ENCODE results near the gene MLLT3.
"Not testable (repeated sequence)": the region's sequence is repeated elsewhere in the genome, so short reads cannot be mapped to it uniquely, and the experiment has no call there.

Gene MLLT3

DNA sequence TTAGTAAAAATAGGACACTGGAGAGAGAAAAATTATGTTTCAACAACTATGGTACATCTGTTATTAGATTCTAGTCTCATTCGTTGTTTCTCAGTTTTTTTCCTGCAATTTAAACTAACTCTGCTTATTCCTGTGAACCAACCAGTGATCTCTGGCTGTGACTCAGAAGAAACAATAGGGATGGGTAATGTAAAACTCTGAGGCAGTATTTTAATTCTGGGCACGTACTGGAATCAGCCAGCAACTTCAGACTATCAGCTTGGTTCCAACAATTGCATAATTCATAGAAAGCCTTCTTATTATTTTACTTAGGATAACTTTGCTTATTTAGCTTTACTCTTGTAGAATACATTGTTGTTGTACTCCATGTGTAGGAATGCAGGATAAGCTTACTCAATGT lies 28.8 kb downstream of the MLLT3 start:
- no peak for DNase-seq

DNA sequence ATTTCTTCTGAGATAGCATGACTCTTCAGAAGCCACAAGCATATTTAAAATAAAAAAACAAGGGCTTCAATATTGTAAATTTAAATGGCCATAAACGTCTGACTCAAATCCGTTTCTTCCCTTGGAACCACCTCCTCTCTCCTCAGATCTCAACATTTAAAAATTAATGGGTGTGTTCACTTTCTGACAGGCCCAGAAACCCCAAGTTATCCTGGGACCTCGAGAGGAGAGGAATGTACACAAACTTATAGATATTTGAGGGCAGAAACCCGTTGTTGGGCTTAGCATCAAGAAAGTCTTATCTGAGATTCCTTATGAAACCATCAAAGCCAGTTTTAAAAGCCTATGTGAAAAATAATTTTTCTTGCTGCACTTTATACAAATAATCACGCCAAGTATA lies 29.2 kb downstream of the MLLT3 start:
- DNase-seq = no peak

DNA sequence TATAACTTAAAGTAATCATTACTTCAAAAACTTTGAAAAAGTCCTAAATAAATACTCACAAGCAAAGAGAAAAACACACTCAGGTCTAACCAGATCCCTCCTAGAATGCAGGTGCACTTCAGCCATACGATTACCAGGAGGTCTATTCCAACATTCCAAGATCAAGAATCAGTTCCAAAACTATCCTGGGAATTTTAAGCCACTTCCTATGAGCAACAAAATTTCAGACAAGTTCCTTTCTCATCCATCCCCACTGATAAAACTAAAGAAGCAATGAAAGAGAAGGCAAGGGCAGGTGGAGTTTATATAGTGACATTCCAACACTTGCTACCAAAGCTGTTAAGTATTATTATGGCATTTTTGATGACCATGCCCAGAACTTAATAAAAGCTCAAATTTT lies 29.6 kb downstream of the MLLT3 start:
- DNase-seq = no peak

DNA sequence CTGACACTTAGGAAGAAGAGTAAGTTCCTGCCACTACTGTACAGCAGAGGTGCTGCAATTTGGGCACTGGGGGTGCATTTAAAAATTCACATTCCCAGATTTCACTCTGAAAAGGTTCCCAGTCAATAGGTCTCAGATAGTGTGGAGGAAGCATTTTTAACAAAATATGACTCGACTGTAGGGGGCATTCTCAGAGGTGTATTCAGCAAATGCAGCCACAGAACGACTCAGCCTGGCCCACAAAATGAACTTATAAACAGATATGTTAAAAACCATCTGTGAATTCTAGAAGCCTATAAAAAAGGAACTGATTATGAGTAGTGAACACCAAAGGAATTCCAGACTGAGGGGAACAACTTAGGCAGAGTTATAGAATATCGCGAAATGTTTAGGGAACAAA lies 31.1 kb downstream of the MLLT3 start:
- DNase-seq = no peak

DNA sequence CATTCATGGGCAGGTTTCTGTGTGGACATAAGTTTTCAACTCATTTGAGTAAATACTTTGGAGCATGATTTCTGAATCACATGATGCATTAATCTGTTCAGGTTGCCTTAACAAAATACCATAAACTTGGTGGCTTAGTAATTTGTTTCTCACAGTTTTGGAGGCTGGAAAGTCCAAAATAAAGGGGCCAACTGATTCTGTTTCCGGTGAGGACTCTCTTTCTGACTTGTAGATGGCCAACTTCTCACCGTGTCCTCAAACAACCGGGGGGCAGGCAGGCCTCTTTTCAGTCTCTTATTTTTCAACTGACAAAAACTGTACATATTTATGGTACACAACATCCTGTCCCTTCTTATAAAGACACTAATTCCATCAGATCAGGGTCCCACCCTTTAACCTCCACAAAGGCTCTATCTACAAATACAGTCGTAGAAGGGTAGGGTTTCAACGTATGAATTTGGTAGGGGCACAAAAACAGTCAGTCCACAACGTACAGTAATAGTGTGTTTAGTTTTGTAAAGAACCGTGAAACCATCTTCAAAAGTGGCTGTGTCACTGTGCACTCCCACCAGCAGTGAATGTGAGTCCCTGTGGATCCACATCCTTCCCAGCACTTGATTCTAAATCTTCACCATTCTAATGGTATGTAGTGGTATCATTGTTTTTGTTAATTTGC lies 37.2 kb downstream of the MLLT3 start:
- no peak for DNase-seq

DNA sequence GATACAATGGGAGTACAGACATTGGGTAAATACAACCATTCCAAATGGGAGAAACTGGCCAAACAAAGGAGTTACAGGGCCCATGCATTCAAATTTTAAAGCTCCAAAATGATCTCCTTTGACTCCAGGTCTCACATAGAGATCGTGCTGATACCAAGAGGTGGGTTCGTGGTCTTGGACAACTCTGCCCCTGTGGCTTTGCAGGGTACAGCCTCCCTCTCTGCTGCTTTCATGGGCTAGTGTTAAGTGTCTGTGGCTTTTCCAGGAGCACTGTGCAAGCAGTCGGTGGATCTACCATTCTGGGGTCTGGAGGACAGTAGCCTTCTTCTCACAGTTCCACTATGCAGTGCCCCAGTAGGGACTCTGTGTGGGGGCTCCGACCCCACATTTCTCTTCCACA lies 39.2 kb downstream of the MLLT3 start:
- DNase-seq = not testable (repeated sequence)

DNA sequence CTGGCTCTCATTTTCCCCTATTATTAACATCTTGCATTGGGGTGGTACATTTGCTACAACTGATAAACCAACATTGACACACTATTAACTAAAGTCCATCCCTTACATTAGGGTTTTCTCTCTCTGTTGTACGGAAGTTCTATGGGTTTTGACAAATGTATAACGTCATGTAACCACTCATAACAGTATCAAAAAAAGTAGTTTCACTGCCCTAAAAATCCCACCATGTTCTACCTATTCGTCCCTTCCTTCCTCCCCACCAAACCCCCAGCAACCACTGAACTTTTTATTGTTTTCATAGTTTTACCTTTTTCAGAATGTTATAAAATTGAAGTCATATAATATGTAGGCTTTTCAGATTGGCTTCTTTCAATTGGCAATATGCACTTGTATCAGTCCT lies 40.1 kb downstream of the MLLT3 start:
- no peak for DNase-seq

DNA sequence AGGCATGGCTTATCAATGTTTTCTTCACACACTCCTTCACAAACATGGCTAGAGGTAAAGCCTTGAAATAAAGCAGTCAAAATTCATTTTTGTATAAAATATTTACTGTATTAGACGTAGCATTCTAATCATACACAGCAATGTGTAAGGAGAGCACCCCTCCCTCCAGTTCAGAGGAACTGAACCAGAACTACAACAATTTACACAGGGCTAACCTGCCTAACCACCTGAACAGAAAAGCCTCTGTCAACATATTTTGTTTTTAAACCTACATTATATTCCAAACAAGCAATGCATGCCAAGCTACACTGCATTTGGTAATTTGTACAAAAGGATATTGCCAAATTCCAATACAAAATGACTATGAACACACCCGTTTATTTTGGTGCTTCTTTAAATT lies 41.6 kb downstream of the MLLT3 start:
- DNase-seq = no peak

DNA sequence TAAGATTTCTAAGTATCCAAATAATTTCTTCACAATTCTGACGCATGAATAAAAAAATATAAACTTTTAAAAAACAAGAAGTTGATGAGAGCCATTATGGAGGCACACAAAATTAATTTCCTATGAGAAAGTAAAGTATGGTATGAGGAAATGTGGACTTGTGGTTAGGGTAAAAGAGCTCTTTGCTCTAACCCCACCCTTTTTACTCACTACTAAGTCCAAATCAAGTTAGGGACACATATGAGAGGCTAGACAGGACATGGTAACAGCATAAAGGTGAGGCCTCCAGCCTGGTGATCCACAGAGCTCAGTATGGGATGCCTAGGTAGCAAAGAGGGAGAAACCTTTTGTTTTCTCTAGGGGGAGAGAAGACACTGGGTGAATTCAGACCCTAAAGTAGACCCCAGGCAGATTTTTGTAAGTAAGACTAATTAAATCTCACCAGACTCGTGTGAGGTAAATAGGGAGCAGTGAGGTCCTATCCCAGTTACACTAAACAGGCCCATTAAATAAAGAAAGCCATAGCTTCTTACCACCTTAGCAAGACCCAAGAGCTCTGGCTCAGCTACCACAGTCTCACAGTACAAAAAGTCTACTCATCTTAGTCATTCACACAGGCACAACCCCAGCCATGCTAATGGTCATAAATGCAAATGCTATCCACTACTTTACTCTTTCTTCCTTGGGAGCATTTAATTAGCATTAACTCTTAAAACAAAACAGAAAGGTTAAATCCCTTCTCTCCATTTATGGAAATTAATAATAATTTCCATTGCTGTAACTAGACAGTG lies 42.6 kb downstream of the MLLT3 start:
- no peak for DNase-seq

DNA sequence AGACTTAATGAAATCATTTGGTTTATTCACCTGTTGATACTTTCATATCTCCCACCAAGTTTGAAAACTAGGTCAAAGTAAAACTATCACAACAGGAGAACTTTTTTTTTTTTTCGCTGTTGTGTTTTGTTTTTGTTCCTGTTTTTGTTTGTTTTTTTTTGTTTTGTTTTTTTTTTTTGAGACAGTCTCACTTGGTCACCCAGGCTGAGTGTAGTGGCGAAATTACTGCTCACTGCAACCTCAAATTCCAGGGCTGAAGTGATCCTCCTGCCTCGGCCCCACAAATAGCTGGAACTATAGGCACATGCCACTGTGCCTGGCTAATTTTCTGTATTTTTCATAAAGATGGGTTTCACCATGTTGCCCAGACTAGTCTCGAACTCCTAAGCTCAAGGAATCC lies 49.3 kb downstream of the MLLT3 start:
- DNase-seq = no peak

DNA sequence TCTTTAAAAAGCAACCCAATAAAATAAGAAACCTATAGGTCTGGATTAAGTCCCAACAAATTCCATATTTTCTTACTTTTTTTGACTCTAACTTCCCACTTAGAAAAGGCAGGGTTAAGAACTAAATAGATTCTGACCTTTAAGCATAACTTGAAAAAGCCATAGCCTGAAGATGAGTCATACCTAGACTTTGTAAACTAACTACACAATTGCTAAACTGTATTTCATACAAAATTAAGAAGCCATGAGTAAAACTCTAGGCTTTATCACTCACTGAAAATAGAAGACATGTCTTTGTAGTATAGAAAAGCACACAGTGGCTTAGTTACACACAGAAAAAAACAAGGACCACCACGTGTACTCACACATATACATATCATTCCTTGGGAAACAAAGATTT lies 51.5 kb downstream of the MLLT3 start:
- DNase-seq = no peak

DNA sequence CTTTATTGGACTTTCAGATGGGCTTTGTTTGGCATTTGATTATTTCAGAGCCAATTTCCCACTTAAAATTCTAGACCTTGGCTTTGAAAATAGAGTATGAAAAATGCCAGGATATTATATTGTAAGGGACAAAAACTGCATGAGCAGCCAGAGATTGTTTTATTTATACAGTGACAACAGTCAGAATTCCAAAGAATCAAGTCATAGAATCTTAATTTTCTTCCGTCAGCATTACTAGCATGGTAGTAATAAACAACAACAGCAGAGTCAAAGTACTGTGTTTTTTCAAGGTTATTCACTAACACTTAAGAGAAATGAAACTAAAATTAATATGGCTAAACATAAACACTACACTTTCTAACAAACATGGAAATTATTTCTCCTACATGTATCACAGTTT lies 52.2 kb downstream of the MLLT3 start:
- no peak for DNase-seq

DNA sequence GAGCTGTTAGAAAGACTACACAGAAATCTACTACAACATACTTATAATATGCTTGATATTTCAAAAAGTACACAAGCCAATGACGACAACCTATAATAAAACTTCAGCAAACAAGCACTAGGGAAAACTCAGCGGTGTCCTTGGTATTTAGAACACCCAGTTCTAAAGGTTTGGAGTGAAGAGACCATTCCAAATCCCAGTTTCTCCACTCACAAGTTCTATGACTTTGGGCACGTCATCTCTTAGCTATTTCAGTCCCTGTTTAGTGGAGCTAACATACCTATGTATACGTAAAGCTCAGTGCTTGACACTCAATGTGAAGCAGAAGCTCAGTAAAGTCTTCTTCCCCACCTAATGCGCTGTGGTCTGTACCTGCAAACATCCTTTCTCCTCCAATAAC lies 52.8 kb downstream of the MLLT3 start:
- no peak for DNase-seq

DNA sequence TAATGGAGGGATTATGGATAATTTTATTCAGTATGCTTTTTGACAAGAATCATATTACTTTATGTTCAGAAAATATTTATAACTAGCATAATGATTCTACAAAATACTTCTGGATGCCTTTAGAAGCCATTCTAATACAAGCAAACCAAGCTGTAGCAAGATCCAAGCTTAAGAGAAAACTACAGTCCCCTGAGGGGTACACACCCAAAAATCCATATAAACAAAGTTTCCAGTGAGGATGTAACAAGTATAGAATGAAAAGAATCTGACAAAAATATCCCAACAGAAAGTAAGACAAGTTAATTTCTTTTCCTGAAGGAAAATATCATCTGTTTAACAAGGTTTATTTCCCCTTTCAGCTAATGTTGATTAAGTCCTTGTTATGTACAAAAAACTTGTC lies 53.9 kb downstream of the MLLT3 start:
- DNase-seq = no peak

DNA sequence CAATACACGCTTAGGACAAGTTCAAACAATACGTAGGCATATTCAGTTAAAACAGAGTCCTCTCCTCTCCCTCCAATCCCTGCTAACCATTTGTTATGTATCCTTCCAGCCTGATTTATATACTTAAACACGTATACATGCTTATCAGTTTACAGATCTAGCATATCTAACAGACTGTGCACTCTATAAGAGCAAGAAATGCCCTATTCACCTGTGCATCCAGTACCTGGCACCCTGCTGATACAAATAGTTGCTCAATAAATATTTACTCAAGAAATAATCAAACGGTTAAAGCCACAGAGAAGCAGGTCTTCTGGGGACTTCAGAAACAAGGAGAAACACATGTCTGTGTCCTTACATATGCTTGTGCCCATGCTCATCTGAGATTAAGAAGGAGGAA lies 55.9 kb downstream of the MLLT3 start:
- no peak for DNase-seq

DNA sequence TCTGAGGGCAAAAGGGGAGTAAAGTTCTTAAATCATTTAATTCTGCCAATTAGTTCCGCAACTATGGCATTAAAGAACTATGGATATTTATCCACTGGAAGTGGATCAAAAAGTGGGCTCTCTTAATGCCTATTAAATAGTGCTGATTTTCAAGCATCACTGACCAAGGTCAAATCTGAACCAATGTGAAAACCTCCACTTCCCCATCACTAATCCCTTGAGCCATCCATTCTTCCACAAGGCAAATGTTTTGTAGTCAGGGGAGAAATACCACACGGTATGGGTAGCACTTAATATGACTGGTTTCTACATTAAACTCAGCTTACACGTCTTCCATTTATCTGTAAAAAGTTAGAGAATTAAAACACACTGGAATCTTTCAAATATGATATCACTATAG lies 57.6 kb downstream of the MLLT3 start:
- no peak for DNase-seq

DNA sequence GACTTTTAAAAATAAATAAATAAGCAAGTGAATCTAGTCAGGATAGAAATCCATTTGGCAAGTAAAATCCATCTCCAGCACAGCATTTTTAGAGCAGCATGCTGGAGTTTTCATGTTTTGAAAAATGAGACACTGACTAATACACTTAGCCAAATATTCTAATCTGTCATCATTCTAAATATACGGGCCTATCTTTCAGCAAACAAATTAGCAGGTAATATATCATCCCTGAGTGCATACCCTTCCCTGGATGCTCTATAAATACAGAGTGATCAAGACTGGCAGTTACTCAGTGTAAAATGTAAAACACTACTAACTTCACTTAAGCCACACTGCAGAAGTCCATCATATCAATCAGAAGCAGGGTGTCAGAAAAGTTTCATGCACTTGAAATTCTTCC lies 58.4 kb downstream of the MLLT3 start:
- DNase-seq = no peak

DNA sequence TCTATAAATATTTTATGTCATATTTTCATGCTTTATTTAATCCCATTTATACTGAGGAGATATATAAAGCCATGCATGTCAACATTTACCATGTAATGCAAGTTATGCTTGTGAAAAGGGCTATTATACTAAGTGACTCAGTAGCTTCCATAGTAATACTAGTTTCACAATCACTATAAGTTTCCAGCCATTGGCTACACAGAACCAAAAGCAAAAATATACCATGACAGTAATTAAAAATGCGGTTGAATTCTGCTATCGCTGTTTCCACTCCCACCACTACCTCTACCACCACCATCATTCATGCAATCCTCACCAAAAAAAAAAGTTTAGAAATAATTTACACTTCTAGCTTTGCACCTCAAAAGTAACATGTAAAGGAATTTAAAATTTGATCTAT lies 60.2 kb downstream of the MLLT3 start:
- no peak for DNase-seq

DNA sequence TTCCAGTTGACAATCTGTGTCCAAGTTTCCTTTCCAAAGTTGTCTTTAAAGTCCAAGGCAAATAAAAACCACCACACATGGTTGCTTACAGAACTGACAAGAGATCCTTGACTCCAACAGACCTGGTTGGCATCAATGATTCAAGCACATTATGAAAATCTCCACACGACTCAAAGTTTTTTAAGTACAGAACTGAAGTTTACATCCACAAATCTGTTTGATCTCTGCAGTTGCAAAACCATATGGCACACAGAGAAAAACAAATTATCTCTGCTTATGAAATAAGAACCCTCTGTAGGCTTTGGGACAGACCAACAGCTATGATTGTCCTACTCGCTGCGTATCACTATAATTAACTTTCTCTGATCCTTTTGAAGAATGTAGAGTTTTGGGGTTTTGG lies 60.8 kb downstream of the MLLT3 start:
- no peak for DNase-seq

DNA sequence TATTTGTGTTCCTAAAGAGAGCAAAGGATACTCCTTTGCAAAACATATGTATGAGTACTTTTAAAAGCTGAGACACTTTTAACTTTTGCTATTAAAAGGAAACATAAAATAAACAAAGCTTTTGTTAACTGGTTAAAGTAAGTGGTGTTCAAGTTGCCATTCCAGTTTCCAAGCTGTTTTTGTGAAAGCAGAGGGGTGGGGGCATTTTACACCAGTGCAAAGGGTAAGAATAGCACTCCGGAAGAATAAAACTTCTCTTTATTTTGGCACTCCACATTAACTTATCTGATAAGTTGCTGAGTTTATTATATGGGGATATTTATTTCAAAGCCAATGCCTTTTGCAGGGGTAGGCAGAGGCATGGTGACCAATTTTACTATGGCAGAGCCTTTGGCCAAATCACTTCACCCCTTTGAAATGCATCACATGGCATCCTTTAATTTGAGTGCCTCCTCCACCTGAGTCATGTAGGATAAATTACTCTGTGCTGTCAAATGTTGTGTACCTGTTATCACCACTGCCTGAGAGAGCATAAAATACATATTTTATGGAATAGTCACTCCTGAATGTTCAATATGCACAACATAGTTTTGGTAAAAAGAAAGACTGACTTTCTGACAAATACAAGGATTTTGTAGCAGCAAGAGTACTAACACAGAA lies 62.9 kb downstream of the MLLT3 start:
- DNase-seq = no peak

DNA sequence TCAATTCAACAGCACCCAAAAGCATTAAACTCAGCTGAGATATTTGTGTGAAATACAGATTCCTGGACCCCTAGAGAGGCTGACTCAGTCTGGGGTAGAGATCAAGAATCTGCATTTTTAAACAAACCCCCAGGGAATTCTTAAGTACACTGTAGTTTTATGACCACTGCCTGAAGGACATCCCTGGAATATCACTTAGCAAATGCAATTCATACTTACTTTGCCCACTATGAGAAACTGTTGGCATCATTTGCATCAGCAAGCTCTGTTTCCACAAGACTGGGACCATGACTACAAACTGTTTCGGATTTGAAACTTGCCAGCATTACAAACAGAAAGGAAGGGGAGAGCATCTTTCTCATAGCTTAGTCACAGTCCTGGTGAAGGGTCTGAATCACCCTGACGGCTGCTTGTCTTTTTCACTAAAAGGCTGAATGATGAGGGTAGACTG lies 63.7 kb downstream of the MLLT3 start:
- no peak for DNase-seq

DNA sequence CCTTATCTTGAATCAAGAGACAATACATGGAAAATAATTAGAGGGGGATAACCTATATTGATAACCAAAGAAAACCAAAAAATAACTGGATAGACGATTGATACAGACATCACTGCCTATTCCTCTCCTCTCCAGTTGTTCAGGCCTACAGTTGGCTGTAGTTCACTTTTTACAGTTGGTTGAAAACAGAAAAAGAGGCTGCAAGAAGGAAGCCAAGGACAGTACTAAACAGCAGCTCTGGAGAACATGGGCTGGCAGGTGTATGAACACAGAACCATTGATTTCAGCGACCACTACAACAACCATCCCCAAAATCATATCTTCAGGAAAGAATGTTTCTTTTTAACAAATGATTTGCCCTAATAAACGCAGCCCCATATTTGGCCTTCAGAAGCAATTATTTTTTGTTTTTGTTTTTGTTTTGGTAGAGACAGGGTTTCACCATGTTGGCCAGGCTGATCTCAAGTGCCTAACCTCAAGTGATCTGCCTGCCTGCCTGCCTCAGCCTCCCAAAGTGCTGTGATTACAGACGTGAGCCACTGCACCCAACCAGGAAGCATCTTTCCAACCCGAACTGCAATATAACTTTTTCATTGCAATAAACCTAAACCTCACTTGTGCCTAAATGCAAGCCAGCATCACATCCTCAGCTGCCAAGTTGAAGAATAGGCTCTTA lies 64.3 kb downstream of the MLLT3 start:
- DNase-seq = no peak

DNA sequence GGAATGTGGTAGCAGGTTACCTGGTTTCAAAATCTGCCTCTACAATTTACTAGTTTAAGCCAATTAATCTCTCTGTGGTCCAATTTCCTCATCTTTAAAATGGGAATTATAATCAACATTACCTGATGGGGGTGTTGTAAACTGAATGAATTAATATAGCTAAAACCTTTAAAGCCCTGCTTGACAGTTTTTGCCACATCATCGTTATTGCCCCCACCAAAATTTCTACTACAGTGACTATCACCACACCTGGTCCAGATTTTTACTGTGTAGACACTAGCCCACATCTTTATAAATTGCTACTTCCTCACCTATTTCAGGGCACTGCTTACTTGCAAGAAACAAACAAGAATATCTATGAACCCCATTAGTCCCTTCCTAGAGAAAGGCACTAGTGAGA lies 65.0 kb downstream of the MLLT3 start:
- no peak for DNase-seq

Data from CD4-positive, alpha-beta T cell treated with Interleukin-12 subunit alpha and Interleukin-12 subunit beta, for 1 hour (primary cell).